GM12878 (cell line): ENCODE measurements around the gene CYP20A1. TPM values are rescaled to one million over a fixed set of nuclear protein-coding genes. Genes with fewer than 3 reads are reported as not detected.

Source experiments
- ATAC-seq: fragments of 200-7000 bp; cut with Tn5 transposase; 3 replicates; pipeline ENCODE4 v1.9.1; 2020; ENCODE audit warnings: mild to moderate bottlenecking, moderate library complexity
- BruUV-seq: library from RNA; stranded (reverse); fragments of 400-500 nt; replicated peaks from 2 replicates; lab custom pipeline; 2021; lab: Mats Ljungman, UMichigan
- CTCF ChIA-PET: fragments of 300-600 bp; sonication (Branson Sonifier 250); formaldehyde crosslinking; extraction: SDS; loops from one replicate; lab custom pipeline; 2021; ENCODE audit warnings: inconsistent platforms; lab: Yijun Ruan, JAX
- POLR2A ChIA-PET: fragments of 350-600 bp; formaldehyde crosslinking; extraction: SDS; loops from one replicate; lab custom pipeline; 2021; ENCODE audit warnings: inconsistent platforms; lab: Charles Lee
- RAD21 ChIA-PET: fragments of 300-600 bp; sonication (Branson Sonifier 250); formaldehyde crosslinking; loops from one replicate; lab custom pipeline; 2023; ENCODE audit warnings: antibody characterized with exemption; ENCODE audit not compliant: unreplicated experiment; lab: Charles Lee
- SMC1A ChIA-PET: fragments of 300-600 bp; sonication (Branson Sonifier 250); formaldehyde crosslinking; loops from one replicate; lab custom pipeline; 2023; ENCODE audit not compliant: unreplicated experiment, uncharacterized antibody; lab: Charles Lee
- DNase-seq: peaks from one replicate; pipeline ENCODE4 v3.0.0-alpha.2; 2011; ENCODE audit warnings: low read depth, low spot score
- FAIRE-seq: peaks from 3 replicates; lab custom pipeline; 2011; peaks lifted over from hg19 to GRCh38; lab: Jason Lieb, UNC
- H2AFZ ChIP-seq: 2 replicates; pipeline ENCODE4 v1.6.0; 2011; ENCODE audit warnings: low read depth, low read length, control low read depth; ENCODE audit not compliant: control insufficient read depth
- H3K27ac ChIP-seq: 2 replicates; pipeline ENCODE4 v1.5.1; 2011; ENCODE audit warnings: control low read depth; ENCODE audit not compliant: control insufficient read depth, insufficient read depth
- H3K27me3 ChIP-seq, 2 experiments: replicated peaks in 1 of 2; 2 replicates each; pipeline versions ENCODE4 v1.6.0 to v1.6.1; 2011; ENCODE audit warnings: low read length in 1 of 2; ENCODE audit not compliant: control insufficient read depth in 2 of 2, insufficient read depth in 2 of 2
- H3K36me3 ChIP-seq, 2 experiments: 2 replicates each; pipeline ENCODE4 v1.5.1; 2011; ENCODE audit warnings: low read length in 1 of 2; ENCODE audit not compliant: control insufficient read depth in 2 of 2, insufficient read depth in 2 of 2
- H3K4me1 ChIP-seq: 2 replicates; pipeline ENCODE4 v1.6.1; 2011; ENCODE audit warnings: mild to moderate bottlenecking, low read length, moderate library complexity, mixed read lengths; ENCODE audit not compliant: control insufficient read depth, insufficient read depth
- H3K4me2 ChIP-seq: 2 replicates; pipeline ENCODE4 v1.6.0; 2011; ENCODE audit warnings: control low read depth; ENCODE audit not compliant: control insufficient read depth, insufficient read depth
- H3K4me3 ChIP-seq: fragments of 200-600 bp; sonication (generic); 2 replicates; pipeline ENCODE4 v1.5.1; 2016
- H3K79me2 ChIP-seq: 2 replicates; pipeline ENCODE4 v1.6.0; 2011; ENCODE audit warnings: low read length; ENCODE audit not compliant: control insufficient read depth, insufficient read depth
- H3K9ac ChIP-seq: 2 replicates; pipeline ENCODE4 v1.8.0; 2011; ENCODE audit warnings: low read length, control low read depth, mixed read lengths; ENCODE audit not compliant: control insufficient read depth, insufficient read depth
- H3K9me3 ChIP-seq: replicated peaks from 3 replicates; pipeline ENCODE4 v1.5.1; 2011; ENCODE audit warnings: mild to moderate bottlenecking, low read length; ENCODE audit not compliant: control insufficient read depth, insufficient read depth
- H4K20me1 ChIP-seq: 2 replicates; pipeline ENCODE4 v1.6.0; 2011; ENCODE audit not compliant: control insufficient read depth, insufficient read depth
- BCL11A ChIP-seq: IDR thresholded peaks from 2 replicates; pipeline ENCODE4 v1.6.1; 2011; ENCODE audit warnings: low read depth, low read length
- ETV6 ChIP-seq, 2 experiments: fragments of 450-650 bp in 1 of 2; IDR thresholded peaks in 1 of 2; conservative IDR thresholded peaks in 1 of 2; 2 replicates each; pipeline ENCODE4 v1.6.1; 2014; ENCODE audit warnings: antibody characterized with exemption in 1 of 2, borderline replicate concordance in 1 of 2, low read depth in 1 of 2, mild to moderate bottlenecking in 1 of 2, moderate library complexity in 1 of 2
- EZH2 ChIP-seq: IDR thresholded peaks from 2 replicates; pipeline ENCODE4 v1.6.1; 2012; ENCODE audit warnings: low read depth, mild to moderate bottlenecking, control low read depth, inconsistent platforms, low read length, borderline replicate concordance; ENCODE audit not compliant: control insufficient read depth
- HDGF ChIP-seq: fragments of 450-650 bp; IDR thresholded peaks from 2 replicates; pipeline ENCODE4 v1.6.1; 2016; ENCODE audit warnings: antibody characterized with exemption
- IKZF1 ChIP-seq: fragments of 450-650 bp; conservative IDR thresholded peaks from 2 replicates; pipeline ENCODE4 v1.6.1; 2017; ENCODE audit warnings: antibody characterized with exemption, mild to moderate bottlenecking
- IRF4 ChIP-seq: IDR thresholded peaks from 2 replicates; pipeline ENCODE4 v1.6.1; 2011; ENCODE audit warnings: low read depth, low read length
- MYB ChIP-seq: fragments of 150-350 bp; IDR thresholded peaks from 2 replicates; pipeline ENCODE4 v1.6.1; 2014; ENCODE audit warnings: mild to moderate bottlenecking, low read depth, low read length, borderline replicate concordance
- NFIC ChIP-seq: IDR thresholded peaks from 2 replicates; pipeline ENCODE4 v1.6.1; 2012; ENCODE audit warnings: low read depth, mild to moderate bottlenecking, inconsistent platforms, low read length, moderate library complexity
- NR2C1 ChIP-seq: fragments of 450-650 bp; IDR thresholded peaks from 2 replicates; pipeline ENCODE4 v1.6.1; 2017; ENCODE audit warnings: antibody characterized with exemption, mild to moderate bottlenecking, moderate library complexity
- PAX5 ChIP-seq: IDR thresholded peaks from 2 replicates; pipeline ENCODE4 v1.6.1; 2011; ENCODE audit warnings: low read depth, low read length, borderline replicate concordance
- RAD51 ChIP-seq: fragments of 450-650 bp; IDR thresholded peaks from 2 replicates; pipeline ENCODE4 v1.6.1; 2016; ENCODE audit warnings: moderate library complexity, mild to moderate bottlenecking, inconsistent platforms
- RBBP5 ChIP-seq: fragments of 200-600 bp; sonication (generic); conservative IDR thresholded peaks from 2 replicates; pipeline ENCODE4 v1.6.1; 2016
- RUNX3 ChIP-seq: IDR thresholded peaks from 2 replicates; pipeline ENCODE4 v1.6.1; 2012; ENCODE audit warnings: low read length, inconsistent platforms
- SUZ12 ChIP-seq: fragments of 200-600 bp; sonication (generic); IDR thresholded peaks from one replicate; pipeline ENCODE4 v1.6.1; 2018; ENCODE audit warnings: antibody characterized with exemption, mild to moderate bottlenecking; ENCODE audit not compliant: unreplicated experiment
- TBL1XR1 ChIP-seq: IDR thresholded peaks from 2 replicates; pipeline ENCODE4 v1.6.1; 2012; ENCODE audit warnings: low read depth, low read length, improper control_type of control experiment
- TCF3 ChIP-seq: IDR thresholded peaks from 2 replicates; pipeline ENCODE4 v1.6.1; 2012; ENCODE audit warnings: low read depth, mild to moderate bottlenecking, low read length, borderline replicate concordance; ENCODE audit not compliant: insufficient read depth
- ZBED1 ChIP-seq: IDR thresholded peaks from 2 replicates; pipeline ENCODE4 v1.6.1; 2016; ENCODE audit warnings: borderline replicate concordance
- ZNF207 ChIP-seq: fragments of 450-650 bp; IDR thresholded peaks from 2 replicates; pipeline ENCODE4 v1.6.1; 2014; ENCODE audit warnings: antibody characterized with exemption, mild to moderate bottlenecking, borderline replicate concordance
- ZNF217 ChIP-seq: fragments of 450-650 bp; IDR thresholded peaks from 2 replicates; pipeline ENCODE4 v1.6.1; 2017; ENCODE audit warnings: antibody characterized with exemption, mild to moderate bottlenecking
- WGBS: methylation state at CpG from one replicate; pipeline ENCODE4 v1.1.6; 2016; ENCODE audit warnings: low lambda C conversion rate; ENCODE audit not compliant: insufficient replicate concordance, insufficient coverage; ENCODE audit errors: missing lambda C conversion rate; 5-methylcytosine and 5-hydroxymethylcytosine counted together
- in situ Hi-C: fragments of 300-500 bp; cut with MboI; formaldehyde crosslinking; loops from 9 replicates; pipeline ENCODE4 v1.14.3; 2018; ENCODE audit warnings: mixed read lengths
- intact Hi-C: fragments of 100-400 bp; cut with micrococcal nuclease; formaldehyde crosslinking; loops from one replicate; pipeline ENCODE4 v1.14.2; 2022; ENCODE audit not compliant: unreplicated experiment
- polyA plus RNA-seq, 11 experiments: library from polyadenylated mRNA; depleted of rRNA in 4 of 11; unstranded in 6 of 11; stranded (reverse) in 5 of 11; fragments of >200 nt; fragmentation: Nextera tagmentation in 4 of 11; fragmentation: Illumina TruSeq in 1 of 11; extraction: Ambion mirVana in 4 of 11; extraction: Trizol in 1 of 11; gene quantifications; 1 replicate in 1 of 11; 2 replicates in 10 of 11; pipeline versions ENCODE4 v1.2.1 to v1.2.3, GENCODE V29; 2011 to 2016; ENCODE audit warnings: inconsistent platforms in 2 of 11, missing spikeins in 2 of 11, low read depth in 1 of 11
- total RNA-seq, 4 experiments: library from RNA; depleted of rRNA in 3 of 4; stranded (reverse); fragments of >200 nt in 3 of 4; fragmentation: Illumina TruSeq in 1 of 4; extraction: Trizol in 1 of 4; gene quantifications; 2 replicates each; pipeline versions ENCODE4 v1.2.1 to v1.2.3, GENCODE V29; 2013 to 2021
- TF ChIP-seq, protein P1 (sequence below): IDR thresholded peaks from 2 replicates; pipeline ENCODE4 v1.6.1; 2012; ENCODE audit warnings: low read length, inconsistent platforms

Gene CYP20A1
- total and polyA plus RNA-seq, 10 of the 15 experiments (the other 5 are each of a cell fraction or from before 2014, with no cell fraction given) = 8.3 to 19.1 (median 12.9) TPM

DNA sequence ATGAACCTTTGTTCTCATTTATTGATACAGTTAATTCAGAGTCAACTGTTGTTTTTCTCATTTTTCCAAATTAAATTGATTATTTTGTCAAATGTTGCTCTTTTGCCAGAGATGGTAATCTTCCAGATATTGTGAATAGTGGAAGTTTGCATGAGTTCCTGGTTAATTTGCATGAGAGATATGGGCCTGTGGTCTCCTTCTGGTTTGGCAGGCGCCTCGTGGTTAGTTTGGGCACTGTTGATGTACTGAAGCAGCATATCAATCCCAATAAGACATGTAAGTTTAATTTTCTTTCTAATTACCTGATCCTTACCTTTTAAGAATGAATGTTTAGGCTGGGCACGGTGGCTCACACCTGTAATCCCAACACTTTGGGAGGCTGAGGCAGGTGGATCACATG lies 7.8 kb downstream of the CYP20A1 start:
- RAD21 ChIA-PET = no interaction called here
- Histone ChIP-seq H3K36me3 (no peaks in the 10 kb centered on the region), H2AFZ (no peak overlapping the region), H4K20me1 (no peaks in the 10 kb centered on the region), H3K79me2 (no peaks in the 10 kb centered on the region; the same call in 1 of the 2 replicates), H3K4me3 (no peak overlapping the region), H3K4me2 (no peak overlapping the region), H3K9me3 (no peaks in the 10 kb centered on the region), H3K9ac (no peak overlapping the region), H3K27me3 (no peaks in the 10 kb centered on the region), H3K27ac (no peak overlapping the region), H3K4me1 (no peaks in the 10 kb centered on the region)
- WGBS = 86% methylated on average over 3 of the region's 3 CpGs
- intact Hi-C loops = no loop called here
- FAIRE-seq = no peak
- no peak for ATAC-seq
- POLR2A ChIA-PET = interaction anchor here (1.3 kb wide), 1 partner anchor 13 kb away, joined by 3 read pairs; no protein-coding TSS in a partner anchor
- TF ChIP-seq TCF3 (no peak), SUZ12 (no peak), RBBP5 (no peak), RUNX3 (no peak), NFIC (no peak), MYB (no peak), NR2C1 (no peak)
- CTCF ChIA-PET = interaction anchor here (1.3 kb wide), 1 partner anchor 21 kb away, joined by 5 read pairs; no protein-coding TSS in a partner anchor
- no peak for DNase-seq
- BruUV-seq = no TSS peak
- in situ Hi-C loops = loop anchor here (25.0 kb wide), 1 partner anchor 566 kb away; no protein-coding TSS in a partner anchor
- SMC1A ChIA-PET = no interaction called here

DNA sequence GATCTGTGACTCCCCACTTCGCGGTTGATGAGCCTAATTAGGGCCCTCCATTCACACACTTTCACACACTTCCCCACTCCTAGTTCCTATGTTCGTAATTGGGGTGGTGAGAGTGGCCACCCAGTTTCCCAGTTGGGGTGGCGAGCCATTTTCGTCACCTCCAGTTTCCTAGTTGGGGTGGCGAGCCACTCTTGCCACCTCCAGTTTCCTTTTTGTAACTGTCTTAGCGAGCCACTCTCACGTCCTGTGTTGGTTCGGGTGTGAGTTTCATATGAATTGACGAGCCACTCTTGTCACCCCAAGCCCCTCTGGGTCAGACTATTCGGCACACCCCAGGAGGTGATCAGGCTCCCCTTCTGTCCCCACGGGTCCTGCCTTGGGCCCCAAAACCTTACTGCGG lies 14.0 kb downstream of the CYP20A1 start:
- H3K4me1 ChIP-seq = no peaks in the 10 kb centered on the region
- 94% methylated on average over 13 of the region's 13 CpGs for WGBS
- ChIA-PET CTCF (no interaction called here), POLR2A (no interaction called here), SMC1A (no interaction called here)
- no peaks in the 10 kb centered on the region for H4K20me1 ChIP-seq
- H3K4me3 ChIP-seq = no peak overlapping the region
- ATAC-seq (no peak), FAIRE-seq (no peak)
- in situ Hi-C loops (no loop called here), intact Hi-C loops (no loop called here)
- no peak overlapping the region for H3K4me2 ChIP-seq
- no peak overlapping the region for H3K27ac ChIP-seq
- no peaks in the 10 kb centered on the region for H3K27me3 ChIP-seq
- BruUV-seq = no TSS peak
- no peaks in the 10 kb centered on the region; the same call in 2 of the 3 replicates for H3K9me3 ChIP-seq
- H3K36me3 ChIP-seq = peaks cover 0 to 7% of the 10 kb centered on the region in 2 experiments; a peak in 2 of 4 replicates
- no peaks in the 10 kb centered on the region for H3K79me2 ChIP-seq
- TF ChIP-seq, protein P1, sequence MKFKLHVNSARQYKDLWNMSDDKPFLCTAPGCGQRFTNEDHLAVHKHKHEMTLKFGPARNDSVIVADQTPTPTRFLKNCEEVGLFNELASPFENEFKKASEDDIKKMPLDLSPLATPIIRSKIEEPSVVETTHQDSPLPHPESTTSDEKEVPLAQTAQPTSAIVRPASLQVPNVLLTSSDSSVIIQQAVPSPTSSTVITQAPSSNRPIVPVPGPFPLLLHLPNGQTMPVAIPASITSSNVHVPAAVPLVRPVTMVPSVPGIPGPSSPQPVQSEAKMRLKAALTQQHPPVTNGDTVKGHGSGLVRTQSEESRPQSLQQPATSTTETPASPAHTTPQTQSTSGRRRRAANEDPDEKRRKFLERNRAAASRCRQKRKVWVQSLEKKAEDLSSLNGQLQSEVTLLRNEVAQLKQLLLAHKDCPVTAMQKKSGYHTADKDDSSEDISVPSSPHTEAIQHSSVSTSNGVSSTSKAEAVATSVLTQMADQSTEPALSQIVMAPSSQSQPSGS = no peak
- TF ChIP-seq ZNF217 (no peak), IRF4 (no peak), TBL1XR1 (no peak), ETV6 (conservative IDR thresholded peaks at IDR 0.05 in 1 of 2, IDR thresholded peaks at IDR 0.05 in 1 of 2; ENCODE audit: borderline replicate concordance in 1 of 2, low read depth in 1 of 2) (no peak), ZNF207 (no peak), PAX5 (no peak), BCL11A (no peak), EZH2 (no peak), ZBED1 (no peak), IKZF1 (no peak), RAD51 (no peak), HDGF (no peak)
- TF ChIP-seq, all 136 proteins: peak for 0
- no peak overlapping the region for H3K9ac ChIP-seq
- no peak overlapping the region for H2AFZ ChIP-seq
- DNase-seq = no peak
- RAD21 ChIA-PET = no interaction called here
